Natural killer cell (primary cell): ENCODE results near the gene OSBPL3. TPM values are rescaled to one million over a fixed set of nuclear protein-coding genes. Genes with fewer than 3 reads are reported as not detected.

Source experiments
- ATAC-seq, 3 donors: fragments of 150-1000 bp in 2 of 3; fragments of 200-7000 bp in 1 of 3; cut with Tn5 transposase; 1 replicate in 1 of 3; 2 replicates in 2 of 3; pipeline ENCODE4 v1.10.0; 2021; ENCODE audit warnings: mild to moderate bottlenecking in 2 of 3, moderate library complexity in 2 of 3
- DNase-seq, 2 donors: peaks; one replicate each; pipeline versions ENCODE4 v3.0.0 to v3.0.0-alpha.2; 2013 to 2021; ENCODE audit warnings: mixed read lengths in 1 of 2
- H3K27ac ChIP-seq: one replicate; pipeline ENCODE4 v1.5.1; 2013; ENCODE audit warnings: mild to moderate bottlenecking, low read length
- H3K27me3 ChIP-seq: one replicate; pipeline ENCODE4 v1.6.1; 2013; ENCODE audit warnings: low read length; ENCODE audit not compliant: control insufficient read depth, insufficient read depth
- H3K36me3 ChIP-seq: one replicate; pipeline ENCODE4 v1.6.1; 2013; ENCODE audit warnings: low read length; ENCODE audit not compliant: control insufficient read depth, insufficient read depth
- H3K4me1 ChIP-seq: one replicate; pipeline ENCODE4 v1.6.1; 2013; ENCODE audit warnings: low read length; ENCODE audit not compliant: control insufficient read depth, insufficient read depth
- H3K4me3 ChIP-seq: one replicate; pipeline ENCODE4 v1.5.1; 2013; ENCODE audit warnings: low read length
- H3K9me3 ChIP-seq: one replicate; pipeline ENCODE4 v1.6.1; 2013; ENCODE audit warnings: low read length; ENCODE audit not compliant: control insufficient read depth, insufficient read depth
- H3K27ac Mint-ChIP-seq, 2 donors: one replicate each; pipeline ENCODE4 v1.8.0; 2022; ENCODE audit warnings: mild to moderate bottlenecking in 2 of 2, mixed read lengths in 2 of 2, moderate library complexity in 1 of 2
- H3K27me3 Mint-ChIP-seq, 2 donors: one replicate each; pipeline ENCODE4 v1.8.0; 2022; ENCODE audit warnings: low read depth in 2 of 2, mixed read lengths in 2 of 2
- H3K36me3 Mint-ChIP-seq: one replicate; pipeline ENCODE4 v1.8.0; 2022; ENCODE audit warnings: mixed read lengths
- H3K4me1 Mint-ChIP-seq, 2 donors: one replicate each; pipeline ENCODE4 v1.8.0; 2022; ENCODE audit warnings: mixed read lengths in 2 of 2
- H3K4me3 Mint-ChIP-seq: one replicate; pipeline ENCODE4 v1.8.0; 2022; ENCODE audit warnings: mild to moderate bottlenecking, moderate library complexity, mixed read lengths
- H3K9me3 Mint-ChIP-seq, 2 donors: one replicate each; pipeline ENCODE4 v1.8.0; 2022; ENCODE audit warnings: mixed read lengths in 2 of 2
- CTCF ChIP-seq: fragments of 200-600 bp; IDR thresholded peaks from one replicate; pipeline ENCODE4 v1.8.0; 2022; ENCODE audit warnings: antibody characterized with exemption
- WGBS: methylation state at CpG from one replicate; pipeline ENCODE4 v1.1.7; 2013; ENCODE audit warnings: missing lambda C conversion rate; ENCODE audit not compliant: insufficient coverage; 5-methylcytosine and 5-hydroxymethylcytosine counted together
- intact Hi-C: fragments of 100-400 bp; cut with micrococcal nuclease; formaldehyde crosslinking; loops from one replicate; pipeline ENCODE4 v1.14.2; 2022
- total RNA-seq, 4 donors: library from RNA; stranded (reverse); fragments of 120-200 nt in 1 of 4; gene quantifications; one replicate each; pipeline versions ENCODE4 v1.2.3 to v1.2.4, GENCODE V29; 2013 to 2022

The OSBPL3 gene
- total RNA-seq, 3 donors from 2014 or later (not counting 1 experiment from before 2014, with no cell fraction given): 50.7 to 99.1 (median 65.1) TPM

GRCh38 chr7:24763303-24763901 lies 216.6 kb downstream of the OSBPL3 start:
- Mint-ChIP-seq H3K27ac (no peak overlapping the region), H3K36me3 (no peaks in the 10 kb centered on the region), H3K9me3 (no peaks in the 10 kb centered on the region), H3K4me1 (no peaks in the 10 kb centered on the region), H3K27me3 (peaks cover 22 to 63% of the 10 kb centered on the region in 2 donors), H3K4me3 (no peak overlapping the region)
- no peak for TF ChIP-seq CTCF
- Histone ChIP-seq H3K4me3 (no peak overlapping the region), H3K36me3 (no peaks in the 10 kb centered on the region), H3K9me3 (no peaks in the 10 kb centered on the region), H3K4me1 (no peaks in the 10 kb centered on the region), H3K27ac (no peak overlapping the region), H3K27me3 (peaks cover 14% of the 10 kb centered on the region)
- 76% methylated on average over 5 of the region's 5 CpGs for WGBS
- DNase-seq (no peak), ATAC-seq (no peak)
- intact Hi-C loops: no loop called here

- Histone ChIP-seq H3K9me3 (no peaks in the 10 kb centered on the region), H3K27me3 (peaks cover 21% of the 10 kb centered on the region), H3K27ac (no peak overlapping the region), H3K36me3 (no peaks in the 10 kb centered on the region), H3K4me3 (no peak overlapping the region), H3K4me1 (peaks cover 2% of the 10 kb centered on the region)
- no peak overlapping the region for H3K27ac Mint-ChIP-seq
- intact Hi-C loops: no loop called here
- H3K4me1 Mint-ChIP-seq: peaks cover 0 to 5% of the 10 kb centered on the region in 2 donors
- 85% methylated on average over 6 of the region's 7 CpGs for WGBS
- ATAC-seq: no peak
- no peaks in the 10 kb centered on the region for H3K36me3 Mint-ChIP-seq
- no peaks in the 10 kb centered on the region for H3K9me3 Mint-ChIP-seq
- peaks cover 24 to 70% of the 10 kb centered on the region in 2 donors for H3K27me3 Mint-ChIP-seq
- no peak for TF ChIP-seq CTCF
- H3K4me3 Mint-ChIP-seq: no peak overlapping the region
- DNase-seq: no peak
Observed at GRCh38 chr7:24762771-24763170, 217.2 kb downstream of the OSBPL3 start.

- H3K4me3 ChIP-seq: no peak overlapping the region
- Mint-ChIP-seq H3K4me3 (no peak overlapping the region), H3K4me1 (peaks cover 0 to 18% of the 10 kb centered on the region in 2 donors), H3K9me3 (no peaks in the 10 kb centered on the region), H3K27me3 (peaks cover 30 to 80% of the 10 kb centered on the region in 2 donors), H3K36me3 (no peaks in the 10 kb centered on the region), H3K27ac (no peak overlapping the region)
- TF ChIP-seq CTCF: no peak
- peaks cover 31% of the 10 kb centered on the region for H3K27me3 ChIP-seq
- intact Hi-C loops: no loop called here
- no peak overlapping the region for H3K27ac ChIP-seq
- H3K36me3 ChIP-seq: no peaks in the 10 kb centered on the region
- 40% methylated on average over 1 of the region's 1 CpG for WGBS
- peaks cover 13% of the 10 kb centered on the region for H3K4me1 ChIP-seq
- ATAC-seq: no peak
- no peak for DNase-seq
- H3K9me3 ChIP-seq: no peaks in the 10 kb centered on the region
Observed at GRCh38 chr7:24760968-24761367, 219.0 kb downstream of the OSBPL3 start.
